ENCODE measurements around the gene PTGR3.

PTGR3 gene

GRCh38 chr18:75235896-75236295, 27.0 kb upstream of the PTGR3 start:
- DNase-seq (ENCODE audit: low read depth in 3 of 3), result no peak

- no peak for DNase-seq (ENCODE audit: low read depth in 3 of 3)
Measured at GRCh38 chr18:75234901-75235300, 26.0 kb upstream of the PTGR3 start.

- DNase-seq (ENCODE audit: low read depth in 3 of 3), result no peak
Measured at GRCh38 chr18:75231053-75231406, 22.1 kb upstream of the PTGR3 start.

GRCh38 chr18:75230163-75231052, 21.5 kb upstream of the PTGR3 start:
- no peak for DNase-seq (ENCODE audit: low read depth in 3 of 3)

- no peak for DNase-seq (ENCODE audit: low read depth in 3 of 3)
Measured at GRCh38 chr18:75229437-75229836, 20.5 kb upstream of the PTGR3 start.

- DNase-seq (ENCODE audit: low read depth in 3 of 3), result no peak
Measured at GRCh38 chr18:75228967-75229366, 20.0 kb upstream of the PTGR3 start.

GRCh38 chr18:75227535-75228296, 18.8 kb upstream of the PTGR3 start:
- DNase-seq (ENCODE audit: low read depth in 3 of 3), result no peak

GRCh38 chr18:75226956-75227316, 18.0 kb upstream of the PTGR3 start:
- no peak for DNase-seq (ENCODE audit: low read depth in 3 of 3)

GRCh38 chr18:75226286-75226955, 17.5 kb upstream of the PTGR3 start:
- no peak for DNase-seq (ENCODE audit: low read depth in 3 of 3)

GRCh38 chr18:75223687-75224347, 14.9 kb upstream of the PTGR3 start:
- DNase-seq (ENCODE audit: low read depth in 3 of 3), result no peak

GRCh38 chr18:75222407-75222806, 13.5 kb upstream of the PTGR3 start:
- DNase-seq (ENCODE audit: low read depth in 3 of 3), result no peak

GRCh38 chr18:75221897-75222296, 13.0 kb upstream of the PTGR3 start:
- no peak for DNase-seq (ENCODE audit: low read depth in 3 of 3)

GRCh38 chr18:75221397-75221796, 12.5 kb upstream of the PTGR3 start:
- DNase-seq (ENCODE audit: low read depth in 3 of 3), result no peak

GRCh38 chr18:75220551-75221355, 11.8 kb upstream of the PTGR3 start:
- DNase-seq (ENCODE audit: low read depth in 3 of 3), result no peak

GRCh38 chr18:75219745-75220375, 10.9 kb upstream of the PTGR3 start:
- DNase-seq (ENCODE audit: low read depth in 3 of 3), result no peak

- no peak for DNase-seq (ENCODE audit: low read depth in 3 of 3)
Measured at GRCh38 chr18:75218065-75218923, 9.4 kb upstream of the PTGR3 start.

- no peak for DNase-seq (ENCODE audit: low read depth in 3 of 3)
Measured at GRCh38 chr18:75216911-75217689, 8.2 kb upstream of the PTGR3 start.

GRCh38 chr18:75216212-75216910, 7.4 kb upstream of the PTGR3 start:
- DNase-seq (ENCODE audit: low read depth in 3 of 3), result no peak

All from stimulated activated CD4-positive, alpha-beta T cell treated with anti-CD3 and anti-CD28 coated beads, TNF-alpha, amount 100 ng/mL, for 24 hours (primary cell).